Measurements from ENCODE around the gene C1GALT1. TPM values are rescaled to one million over a fixed set of nuclear protein-coding genes. Genes with fewer than 3 reads are reported as not detected.
"Not testable (repeated sequence)": the region's sequence is repeated elsewhere in the genome, so short reads cannot be mapped to it uniquely, and the experiment has no call there.

The C1GALT1 gene
- total RNA-seq, 1 experiment from 2014 or later: 54.5 TPM

DNA sequence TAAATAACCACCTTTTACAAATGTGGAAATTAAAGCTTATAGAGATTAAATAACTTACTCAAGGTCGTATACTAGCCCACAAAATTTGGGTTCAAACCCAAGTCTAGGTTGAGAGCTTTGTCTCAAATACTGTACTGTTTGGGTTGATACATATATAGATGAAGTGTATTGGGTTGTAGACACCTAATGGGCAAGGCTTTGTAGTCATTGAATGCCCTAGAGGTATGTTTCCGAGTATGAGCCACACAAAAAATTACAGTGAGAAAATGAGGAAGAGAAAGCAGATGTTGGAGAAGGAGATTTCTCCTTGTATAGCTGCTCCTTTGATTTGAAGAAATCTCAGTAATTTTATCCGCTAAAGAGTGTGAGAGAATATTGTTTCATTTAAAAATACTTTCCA, 60.6 kb downstream of the C1GALT1 start:
- ChIA-PET CTCF (no interaction called here), POLR2A (no interaction called here)
- H3K4me1 ChIP-seq (ENCODE audit: control insufficient read depth, insufficient read depth, low read length): no peaks in the 10 kb centered on the region
- DNase-seq (ENCODE audit: low read depth, low spot score) (no peak), ATAC-seq (no peak)
- intact Hi-C loops (cut with micrococcal nuclease; ENCODE audit: unreplicated experiment) (no loop called here), in situ Hi-C loops (cut with HindIII; ENCODE audit: low pct_unique_long_range_greater_than_20kb, low sequenced_read_pairs) (no loop called here)
- H3K27me3 ChIP-seq (ENCODE audit: control insufficient read depth, insufficient read depth, low read length): no peaks in the 10 kb centered on the region
- H3K4me3 ChIP-seq (ENCODE audit: low read depth in 2 of 2, low read length in 2 of 2): no peak overlapping the region
- BruUV-seq (replicated peaks): no TSS peak
- no peaks in the 10 kb centered on the region for H3K36me3 ChIP-seq (ENCODE audit: control insufficient read depth, insufficient read depth, low read length)
- H3K27ac ChIP-seq (ENCODE audit: low read length): no peak overlapping the region
- H3K9me3 ChIP-seq (ENCODE audit: control insufficient read depth, insufficient read depth, low read depth, low read length): no peaks in the 10 kb centered on the region
- TF ChIP-seq SIN3A (IDR thresholded peaks at IDR 0.05; ENCODE audit: borderline replicate concordance, insufficient read depth, low read depth, low read length) (no peak), POLR2AphosphoS5 (IDR thresholded peaks at IDR 0.05; ENCODE audit: low read depth, low read length) (no peak)
- TF ChIP-seq, protein P1, sequence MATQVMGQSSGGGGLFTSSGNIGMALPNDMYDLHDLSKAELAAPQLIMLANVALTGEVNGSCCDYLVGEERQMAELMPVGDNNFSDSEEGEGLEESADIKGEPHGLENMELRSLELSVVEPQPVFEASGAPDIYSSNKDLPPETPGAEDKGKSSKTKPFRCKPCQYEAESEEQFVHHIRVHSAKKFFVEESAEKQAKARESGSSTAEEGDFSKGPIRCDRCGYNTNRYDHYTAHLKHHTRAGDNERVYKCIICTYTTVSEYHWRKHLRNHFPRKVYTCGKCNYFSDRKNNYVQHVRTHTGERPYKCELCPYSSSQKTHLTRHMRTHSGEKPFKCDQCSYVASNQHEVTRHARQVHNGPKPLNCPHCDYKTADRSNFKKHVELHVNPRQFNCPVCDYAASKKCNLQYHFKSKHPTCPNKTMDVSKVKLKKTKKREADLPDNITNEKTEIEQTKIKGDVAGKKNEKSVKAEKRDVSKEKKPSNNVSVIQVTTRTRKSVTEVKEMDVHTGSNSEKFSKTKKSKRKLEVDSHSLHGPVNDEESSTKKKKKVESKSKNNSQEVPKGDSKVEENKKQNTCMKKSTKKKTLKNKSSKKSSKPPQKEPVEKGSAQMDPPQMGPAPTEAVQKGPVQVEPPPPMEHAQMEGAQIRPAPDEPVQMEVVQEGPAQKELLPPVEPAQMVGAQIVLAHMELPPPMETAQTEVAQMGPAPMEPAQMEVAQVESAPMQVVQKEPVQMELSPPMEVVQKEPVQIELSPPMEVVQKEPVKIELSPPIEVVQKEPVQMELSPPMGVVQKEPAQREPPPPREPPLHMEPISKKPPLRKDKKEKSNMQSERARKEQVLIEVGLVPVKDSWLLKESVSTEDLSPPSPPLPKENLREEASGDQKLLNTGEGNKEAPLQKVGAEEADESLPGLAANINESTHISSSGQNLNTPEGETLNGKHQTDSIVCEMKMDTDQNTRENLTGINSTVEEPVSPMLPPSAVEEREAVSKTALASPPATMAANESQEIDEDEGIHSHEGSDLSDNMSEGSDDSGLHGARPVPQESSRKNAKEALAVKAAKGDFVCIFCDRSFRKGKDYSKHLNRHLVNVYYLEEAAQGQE (IDR thresholded peaks at IDR 0.05; ENCODE audit: insufficient read depth in 1 of 2, low read depth in 2 of 2, low read length in 1 of 2): no peak

DNA sequence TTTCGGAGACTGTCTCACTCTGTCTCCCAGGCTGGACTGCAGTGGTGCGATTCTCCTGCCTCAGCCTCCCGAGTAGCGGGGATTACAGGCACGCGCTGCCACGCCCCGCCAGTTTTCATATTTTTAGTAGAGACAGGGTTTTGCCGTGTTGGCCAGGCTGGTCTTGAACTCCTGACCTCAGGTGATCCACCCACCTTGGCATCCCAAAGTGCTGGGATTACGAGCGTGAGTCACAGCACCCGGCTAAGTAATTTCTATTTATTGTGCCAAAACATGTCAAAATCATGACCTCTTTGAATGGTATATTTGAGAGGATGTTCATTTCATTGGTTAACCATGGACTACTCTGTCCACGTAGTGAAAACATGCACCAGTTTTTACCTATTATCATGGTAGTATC, 62.9 kb downstream of the C1GALT1 start:
- H3K9me3 ChIP-seq (ENCODE audit: control insufficient read depth, insufficient read depth, low read depth, low read length); intact Hi-C loops (cut with micrococcal nuclease; ENCODE audit: unreplicated experiment); H3K4me1 ChIP-seq (ENCODE audit: control insufficient read depth, insufficient read depth, low read length); H3K27me3 ChIP-seq (ENCODE audit: control insufficient read depth, insufficient read depth, low read length); DNase-seq (ENCODE audit: low read depth, low spot score); BruUV-seq (replicated peaks); POLR2A ChIA-PET; ATAC-seq; H3K27ac ChIP-seq (ENCODE audit: low read length); in situ Hi-C loops (cut with HindIII; ENCODE audit: low pct_unique_long_range_greater_than_20kb, low sequenced_read_pairs); CTCF ChIA-PET; H3K4me3 ChIP-seq (ENCODE audit: low read depth in 2 of 2, low read length in 2 of 2); H3K36me3 ChIP-seq (ENCODE audit: control insufficient read depth, insufficient read depth, low read length): not testable (repeated sequence)

- ChIA-PET POLR2A (no interaction called here), CTCF (no interaction called here)
- H3K4me3 ChIP-seq (ENCODE audit: low read depth in 2 of 2, low read length in 2 of 2): no peak overlapping the region
- BruUV-seq (replicated peaks): no TSS peak
- H3K27me3 ChIP-seq (ENCODE audit: control insufficient read depth, insufficient read depth, low read length): no peaks in the 10 kb centered on the region
- in situ Hi-C loops (cut with HindIII; ENCODE audit: low pct_unique_long_range_greater_than_20kb, low sequenced_read_pairs): no loop called here
- intact Hi-C loops (cut with micrococcal nuclease; ENCODE audit: unreplicated experiment): no loop called here
- H3K4me1 ChIP-seq (ENCODE audit: control insufficient read depth, insufficient read depth, low read length): no peaks in the 10 kb centered on the region
- no peaks in the 10 kb centered on the region for H3K36me3 ChIP-seq (ENCODE audit: control insufficient read depth, insufficient read depth, low read length)
- no peak for ATAC-seq
- H3K9me3 ChIP-seq (ENCODE audit: control insufficient read depth, insufficient read depth, low read depth, low read length): no peaks in the 10 kb centered on the region
- no peak overlapping the region for H3K27ac ChIP-seq (ENCODE audit: low read length)
- DNase-seq (ENCODE audit: low read depth, low spot score): no peak
- TF ChIP-seq POLR2AphosphoS5 (IDR thresholded peaks at IDR 0.05; ENCODE audit: low read depth, low read length): no peak
- no peak for TF ChIP-seq TCF7L2 (IDR thresholded peaks at IDR 0.05; ENCODE audit: low read depth, low read length)
- TF ChIP-seq CTCF (IDR thresholded peaks at IDR 0.05): no peak
- TF ChIP-seq SIN3A (IDR thresholded peaks at IDR 0.05; ENCODE audit: borderline replicate concordance, insufficient read depth, low read depth, low read length): no peak
- TF ChIP-seq, protein P1 (IDR thresholded peaks at IDR 0.05; ENCODE audit: insufficient read depth in 1 of 2, low read depth in 2 of 2, low read length in 1 of 2): no peak
Observed at GRCh38 chr7:7246223-7246622, 63.9 kb downstream of the C1GALT1 start.
